ENCODE data around the gene CKB. TPM values are rescaled to one million over a fixed set of nuclear protein-coding genes. Genes with fewer than 3 reads are reported as not detected.

CKB gene
- polyA plus RNA-seq, 4 donors = 116 to 202 (median 130) TPM

GRCh38 chr14:103539056-103539825 is 16.6 kb upstream of the CKB start:
- no peak for DNase-seq (ENCODE audit: low read depth in 4 of 4, low spot score in 3 of 4)

DNA sequence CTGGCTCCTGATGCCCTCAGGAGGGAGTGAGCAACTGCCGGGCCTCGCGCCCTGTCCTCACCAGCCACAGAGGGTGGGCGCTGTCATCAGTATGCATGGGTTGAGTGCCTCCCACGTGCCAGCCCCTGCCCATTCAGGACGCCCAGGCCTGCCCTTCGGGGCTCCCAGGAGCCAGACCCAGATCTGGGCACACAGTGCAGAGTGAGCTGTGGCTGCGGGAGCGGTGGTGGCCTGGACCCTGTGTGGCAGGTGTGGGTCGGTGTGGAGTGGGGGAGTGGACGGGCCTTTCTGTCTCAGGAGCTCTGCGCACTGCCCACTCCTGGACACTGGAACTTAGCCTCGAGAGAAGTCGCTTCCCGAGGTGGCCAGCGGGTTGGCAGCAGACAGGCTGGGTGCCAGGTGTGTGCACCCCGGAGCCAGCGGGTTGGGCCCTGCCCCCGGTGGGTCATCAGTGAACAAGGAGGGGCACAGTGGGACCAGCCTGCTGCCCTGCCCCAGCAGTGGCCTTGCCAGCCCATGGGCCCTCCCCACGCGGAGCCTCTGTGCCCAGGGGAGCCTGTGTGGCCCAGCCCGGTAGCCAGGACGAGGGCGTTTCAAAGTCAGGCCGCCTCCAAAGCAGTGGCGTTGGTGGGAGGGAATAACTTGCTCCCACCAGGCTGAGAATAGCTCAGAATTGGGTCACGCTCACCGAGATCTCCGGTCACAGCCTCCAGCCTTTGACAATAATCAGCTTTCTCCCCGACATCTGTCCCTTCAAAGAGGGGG is 15.8 kb upstream of the CKB start:
- DNase-seq (ENCODE audit: low read depth in 4 of 4, low spot score in 3 of 4) = no peak

GRCh38 chr14:103537175-103537990 is 14.8 kb upstream of the CKB start:
- DNase-seq (ENCODE audit: low read depth in 4 of 4, low spot score in 3 of 4) = no peak

GRCh38 chr14:103536693-103537092 is 14.1 kb upstream of the CKB start:
- DNase-seq (ENCODE audit: low read depth in 4 of 4, low spot score in 3 of 4) = no peak

GRCh38 chr14:103535891-103536565 is 13.4 kb upstream of the CKB start:
- no peak for DNase-seq (ENCODE audit: low read depth in 4 of 4, low spot score in 3 of 4)

DNA sequence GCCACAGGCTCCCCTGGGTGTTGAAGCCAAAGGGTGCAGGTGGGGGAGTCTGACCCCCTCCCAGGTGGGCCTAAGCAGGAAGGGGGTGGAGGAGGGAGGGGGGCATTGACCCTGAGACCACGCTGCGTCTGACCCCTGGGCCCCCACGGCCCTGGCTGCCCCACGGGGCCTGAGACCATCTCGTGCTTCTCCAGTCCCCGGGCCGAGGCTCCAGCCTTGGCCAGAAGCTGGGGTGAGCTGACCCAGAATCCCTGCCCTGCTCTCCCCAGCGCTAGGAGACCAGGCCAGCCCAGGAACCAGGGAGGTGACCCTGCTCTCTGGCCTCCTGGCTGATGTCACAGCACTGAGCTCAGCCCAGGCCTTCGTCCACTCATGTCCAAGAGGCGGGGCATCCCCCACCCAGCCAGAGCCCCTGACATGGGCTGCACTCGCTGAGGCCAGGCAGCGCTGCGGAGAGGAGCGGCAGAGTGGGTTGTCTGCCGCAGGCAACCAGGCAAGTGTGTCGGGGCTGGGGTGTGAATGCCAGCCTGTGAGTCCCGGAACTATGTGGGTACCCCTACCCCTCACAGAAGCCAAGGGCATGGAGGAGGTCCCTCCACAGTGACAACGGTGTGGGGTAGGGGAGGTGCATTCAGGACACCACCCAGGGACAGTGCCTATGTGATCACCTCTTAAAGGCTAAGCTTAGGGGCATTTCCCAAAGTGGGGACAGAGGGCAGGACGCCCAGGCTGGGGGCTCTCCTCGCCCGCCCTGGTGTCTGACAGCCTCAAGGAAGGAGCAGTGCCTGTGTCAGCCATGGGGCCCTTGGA is 12.7 kb upstream of the CKB start:
- no peak for DNase-seq (ENCODE audit: low read depth in 4 of 4, low spot score in 3 of 4)

DNA sequence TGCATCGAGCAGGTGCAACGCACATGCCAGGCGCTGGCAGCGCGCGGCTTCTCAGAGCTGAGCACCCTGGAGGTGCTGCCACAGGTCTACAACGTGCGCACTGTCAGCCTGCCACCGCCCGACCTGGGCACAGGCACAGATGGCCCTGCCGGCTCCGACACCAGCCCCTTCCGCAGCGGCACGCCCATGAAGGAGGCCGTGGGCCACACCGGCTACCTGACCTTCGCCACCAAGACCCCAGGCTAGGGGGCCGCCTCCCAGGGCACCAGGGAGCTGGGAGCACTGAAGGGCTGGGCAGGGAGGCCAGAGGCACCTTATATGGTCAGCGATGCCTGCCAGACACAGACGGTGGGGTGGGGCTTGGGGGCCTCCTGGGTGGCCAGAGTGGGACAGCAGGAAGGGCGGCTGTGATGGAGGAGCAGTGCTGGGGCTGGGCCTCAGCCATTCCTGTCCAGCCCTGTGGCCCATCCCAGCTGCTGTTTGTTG is 12.0 kb upstream of the CKB start:
- DNase-seq (ENCODE audit: low read depth in 4 of 4, low spot score in 3 of 4) = no peak

GRCh38 chr14:103533999-103534575 is 11.5 kb upstream of the CKB start:
- DNase-seq (ENCODE audit: low read depth in 4 of 4, low spot score in 3 of 4) = no peak

DNA sequence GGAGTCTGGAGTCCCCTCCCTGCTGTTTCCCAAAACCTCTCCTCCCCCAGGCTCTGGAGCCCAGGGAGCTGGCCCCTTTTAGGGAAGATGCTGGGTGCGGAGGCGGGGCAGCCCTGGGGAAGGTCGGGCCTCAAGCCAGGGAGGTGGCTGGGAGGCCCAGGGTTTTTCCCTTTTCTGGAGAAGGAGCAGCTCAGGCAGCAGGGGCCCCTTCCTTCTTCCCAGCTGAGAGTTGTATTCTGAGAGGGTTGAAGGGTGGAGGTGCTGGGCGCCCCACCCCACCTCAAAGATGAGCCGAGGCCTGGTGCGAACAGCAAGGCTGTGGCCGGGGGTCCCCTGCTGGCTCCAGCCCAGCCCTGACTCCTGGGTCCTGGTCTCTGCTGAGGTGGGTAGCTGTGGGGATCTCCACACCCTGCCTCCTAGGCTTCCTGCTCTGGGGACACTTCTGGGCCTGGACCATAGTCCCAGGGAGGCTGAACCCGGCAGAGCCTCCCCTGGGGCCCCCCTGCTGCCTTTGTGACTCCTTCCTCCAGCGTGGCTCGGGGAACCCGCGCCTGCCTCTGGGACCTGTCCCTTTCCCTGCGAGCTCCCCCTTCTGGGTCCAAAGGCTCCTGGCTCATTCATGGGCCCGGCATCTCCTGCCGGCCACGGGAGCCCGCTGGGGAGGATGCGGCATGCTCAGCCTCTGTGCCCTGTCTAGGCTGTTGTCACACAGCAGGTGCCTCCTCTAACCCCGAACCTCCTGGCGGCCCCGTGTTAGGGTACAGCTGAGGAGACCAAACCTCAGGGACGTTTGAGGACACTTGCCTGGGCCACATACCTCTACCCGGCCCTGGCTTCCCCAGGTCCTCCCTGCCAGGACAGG is 10.7 kb upstream of the CKB start:
- DNase-seq (ENCODE audit: low read depth in 4 of 4, low spot score in 3 of 4) = no peak

GRCh38 chr14:103532216-103533136 is 9.8 kb upstream of the CKB start:
- DNase-seq (ENCODE audit: low read depth in 4 of 4, low spot score in 3 of 4) = no peak

- no peak for DNase-seq (ENCODE audit: low read depth in 4 of 4, low spot score in 3 of 4)
These were observed 9.0 kb upstream of the CKB start for GRCh38 chr14:103531421-103532215.

DNA sequence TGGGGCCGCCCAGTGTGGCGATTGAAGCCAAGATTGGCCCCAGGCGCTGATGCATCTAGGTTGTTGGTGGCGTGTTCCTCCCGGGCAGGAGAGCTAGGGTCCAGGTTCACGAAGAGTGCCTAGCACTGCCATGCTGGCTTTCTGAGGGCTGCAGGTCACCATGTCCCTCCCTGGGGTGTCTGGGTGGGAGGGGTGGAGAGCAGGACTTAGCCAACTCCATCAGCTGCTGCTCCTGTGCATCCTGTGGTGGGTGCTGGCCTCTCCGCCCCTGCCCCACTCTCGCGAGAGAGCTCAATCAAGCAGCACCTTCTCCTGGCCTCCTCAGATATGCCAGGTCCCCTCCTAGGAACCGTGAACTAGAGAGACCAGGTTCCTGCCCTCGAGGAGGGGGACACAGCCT is 8.2 kb upstream of the CKB start:
- no peak for DNase-seq (ENCODE audit: low read depth in 4 of 4, low spot score in 3 of 4)

GRCh38 chr14:103530390-103530789 is 7.8 kb upstream of the CKB start:
- no peak for DNase-seq (ENCODE audit: low read depth in 4 of 4, low spot score in 3 of 4)

DNA sequence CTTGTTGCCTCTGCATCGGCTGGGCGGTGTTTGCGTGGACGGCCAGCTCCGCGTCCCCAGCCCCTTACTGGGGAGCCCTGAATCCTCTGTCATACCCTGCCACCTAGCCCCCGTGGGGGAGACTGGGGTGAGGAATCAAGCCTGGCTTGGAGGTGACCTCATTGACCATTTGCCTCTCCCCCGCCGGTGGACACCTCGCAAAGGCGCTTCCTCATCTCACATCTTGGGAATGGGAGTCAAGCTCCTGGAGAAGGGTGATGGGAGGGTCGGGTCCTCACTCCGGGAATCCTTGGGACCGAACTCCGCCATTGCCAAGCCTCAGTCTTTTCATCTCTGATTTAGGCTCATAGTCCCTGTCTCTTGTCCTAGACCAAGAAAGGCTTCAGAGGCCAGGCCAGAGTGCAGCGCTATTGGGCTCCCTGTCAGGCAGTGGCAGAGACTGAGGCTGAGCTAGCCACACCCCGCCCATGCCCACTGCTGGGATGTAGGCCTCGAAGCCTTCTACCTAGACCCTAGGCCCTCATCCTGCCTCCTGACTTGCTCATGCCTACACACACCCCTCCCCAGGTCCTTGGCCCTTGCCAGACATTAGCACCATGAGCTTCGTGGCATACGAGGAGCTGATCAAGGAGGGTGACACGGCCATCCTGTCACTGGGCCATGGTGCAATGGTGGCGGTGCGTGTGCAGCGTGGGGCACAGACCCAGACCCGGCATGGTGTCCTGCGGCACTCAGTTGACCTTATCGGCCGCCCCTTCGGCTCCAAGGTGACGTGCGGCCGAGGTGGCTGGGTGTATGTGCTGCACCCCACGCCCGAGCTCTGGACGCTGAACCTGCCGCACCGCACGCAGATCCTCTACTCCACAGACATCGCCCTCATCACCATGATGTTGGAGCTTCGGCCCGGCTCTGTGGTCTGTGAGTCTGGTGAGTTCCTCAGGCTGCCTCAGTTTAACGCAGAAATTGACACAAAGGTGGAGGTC is 7.0 kb upstream of the CKB start:
- DNase-seq (ENCODE audit: low read depth in 4 of 4, low spot score in 3 of 4) = no peak

Measured in right renal pelvis (tissue), 4 donors.